ENCODE measurements around the gene KCNG2. TPM values are rescaled to one million over a fixed set of nuclear protein-coding genes. Genes with fewer than 3 reads are reported as not detected.
A peak's percentile ranks its signal among the peaks of the same experiment; 100 is the strongest.

Gene KCNG2
- total RNA-seq, 2 donors from 2014 or later = not detected

GRCh38 chr18:79915161-79916127 lies 117.7 kb downstream of the KCNG2 start:
- TF ChIP-seq, protein P1, sequence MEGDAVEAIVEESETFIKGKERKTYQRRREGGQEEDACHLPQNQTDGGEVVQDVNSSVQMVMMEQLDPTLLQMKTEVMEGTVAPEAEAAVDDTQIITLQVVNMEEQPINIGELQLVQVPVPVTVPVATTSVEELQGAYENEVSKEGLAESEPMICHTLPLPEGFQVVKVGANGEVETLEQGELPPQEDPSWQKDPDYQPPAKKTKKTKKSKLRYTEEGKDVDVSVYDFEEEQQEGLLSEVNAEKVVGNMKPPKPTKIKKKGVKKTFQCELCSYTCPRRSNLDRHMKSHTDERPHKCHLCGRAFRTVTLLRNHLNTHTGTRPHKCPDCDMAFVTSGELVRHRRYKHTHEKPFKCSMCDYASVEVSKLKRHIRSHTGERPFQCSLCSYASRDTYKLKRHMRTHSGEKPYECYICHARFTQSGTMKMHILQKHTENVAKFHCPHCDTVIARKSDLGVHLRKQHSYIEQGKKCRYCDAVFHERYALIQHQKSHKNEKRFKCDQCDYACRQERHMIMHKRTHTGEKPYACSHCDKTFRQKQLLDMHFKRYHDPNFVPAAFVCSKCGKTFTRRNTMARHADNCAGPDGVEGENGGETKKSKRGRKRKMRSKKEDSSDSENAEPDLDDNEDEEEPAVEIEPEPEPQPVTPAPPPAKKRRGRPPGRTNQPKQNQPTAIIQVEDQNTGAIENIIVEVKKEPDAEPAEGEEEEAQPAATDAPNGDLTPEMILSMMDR (IDR thresholded peaks at IDR 0.05) = no peak
- no peak overlapping the region for H3K4me3 ChIP-seq
- H3K27me3 ChIP-seq = no peaks in the 10 kb centered on the region
- H3K9me3 ChIP-seq = no peaks in the 10 kb centered on the region
- H3K27ac ChIP-seq = no peak overlapping the region
- H3K36me3 ChIP-seq = peaks cover 40% of the 10 kb centered on the region
- DNase-seq (ENCODE audit: low spot score) = peak; percentile 51
- H3K4me1 ChIP-seq = no peaks in the 10 kb centered on the region

DNA sequence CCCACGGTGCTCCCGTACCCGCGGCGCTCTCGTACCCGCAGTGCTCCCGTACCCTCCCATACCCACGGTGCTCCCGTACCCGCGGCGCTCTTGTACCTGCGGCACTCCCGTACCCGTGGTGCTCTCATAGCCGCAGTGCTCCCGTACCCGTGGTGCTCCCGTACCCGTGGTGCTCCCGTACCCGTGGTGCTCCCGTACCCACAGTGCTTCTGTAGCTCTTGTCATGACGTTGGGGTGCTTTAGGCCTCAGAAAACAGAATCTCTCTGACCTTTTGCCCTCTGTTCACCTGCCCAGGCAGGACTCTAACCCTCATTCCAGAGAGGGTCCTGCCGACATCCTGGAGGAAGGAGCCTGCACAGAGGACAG lies 118.4 kb downstream of the KCNG2 start:
- Histone ChIP-seq H3K36me3 (peaks cover 40% of the 10 kb centered on the region), H3K9me3 (no peaks in the 10 kb centered on the region), H3K4me3 (no peak overlapping the region), H3K27ac (no peak overlapping the region), H3K27me3 (no peaks in the 10 kb centered on the region), H3K4me1 (no peaks in the 10 kb centered on the region)
- no peak for DNase-seq (ENCODE audit: low spot score)
- TF ChIP-seq, protein P1 (IDR thresholded peaks at IDR 0.05) = no peak

DNA sequence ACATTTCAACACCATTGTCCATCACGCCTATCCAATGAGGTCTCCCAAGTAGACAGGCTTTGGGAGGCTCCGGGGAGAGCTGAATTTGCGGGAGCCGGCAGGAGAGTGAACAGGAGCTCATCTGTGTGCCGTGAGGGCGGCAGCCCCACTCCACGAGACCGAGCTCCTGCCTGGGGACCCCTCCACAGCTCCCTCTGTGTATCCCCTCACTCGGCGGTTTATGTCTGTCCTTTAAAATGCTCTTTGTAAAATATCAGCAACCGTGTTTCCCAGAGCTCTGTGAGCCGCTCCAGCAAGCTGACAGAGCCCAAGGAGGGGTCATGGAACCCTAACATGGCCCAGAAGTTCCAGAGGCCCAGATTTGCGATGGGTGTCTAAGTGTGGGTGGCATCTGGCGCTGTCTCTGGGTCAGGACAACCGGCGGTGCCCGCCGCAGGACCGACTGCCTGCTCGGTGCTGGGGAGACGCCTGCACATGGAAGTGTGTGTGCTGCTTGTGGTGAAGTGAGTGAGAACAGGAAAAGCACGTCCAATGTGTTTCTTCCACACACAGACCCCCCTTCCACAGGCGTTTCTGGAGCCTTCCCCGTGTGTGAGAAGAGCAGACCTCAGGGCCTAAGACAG lies 118.9 kb downstream of the KCNG2 start:
- no peaks in the 10 kb centered on the region for H3K27me3 ChIP-seq
- no peaks in the 10 kb centered on the region for H3K9me3 ChIP-seq
- no peak overlapping the region for H3K27ac ChIP-seq
- TF ChIP-seq, protein P1 (IDR thresholded peaks at IDR 0.05) = no peak
- no peak overlapping the region for H3K4me3 ChIP-seq
- no peaks in the 10 kb centered on the region for H3K4me1 ChIP-seq
- peaks cover 40% of the 10 kb centered on the region for H3K36me3 ChIP-seq
- DNase-seq (ENCODE audit: low spot score) = peak; percentile 44

GRCh38 chr18:79917169-79917852 lies 119.6 kb downstream of the KCNG2 start:
- TF ChIP-seq, protein P1 (IDR thresholded peaks at IDR 0.05) = no peak
- no peaks in the 10 kb centered on the region for H3K27me3 ChIP-seq
- no peak overlapping the region for H3K4me3 ChIP-seq
- H3K4me1 ChIP-seq = no peaks in the 10 kb centered on the region
- H3K36me3 ChIP-seq = peaks cover 37% of the 10 kb centered on the region
- H3K9me3 ChIP-seq = no peaks in the 10 kb centered on the region
- DNase-seq (ENCODE audit: low spot score) = peak; percentile 38
- no peak overlapping the region for H3K27ac ChIP-seq

DNA sequence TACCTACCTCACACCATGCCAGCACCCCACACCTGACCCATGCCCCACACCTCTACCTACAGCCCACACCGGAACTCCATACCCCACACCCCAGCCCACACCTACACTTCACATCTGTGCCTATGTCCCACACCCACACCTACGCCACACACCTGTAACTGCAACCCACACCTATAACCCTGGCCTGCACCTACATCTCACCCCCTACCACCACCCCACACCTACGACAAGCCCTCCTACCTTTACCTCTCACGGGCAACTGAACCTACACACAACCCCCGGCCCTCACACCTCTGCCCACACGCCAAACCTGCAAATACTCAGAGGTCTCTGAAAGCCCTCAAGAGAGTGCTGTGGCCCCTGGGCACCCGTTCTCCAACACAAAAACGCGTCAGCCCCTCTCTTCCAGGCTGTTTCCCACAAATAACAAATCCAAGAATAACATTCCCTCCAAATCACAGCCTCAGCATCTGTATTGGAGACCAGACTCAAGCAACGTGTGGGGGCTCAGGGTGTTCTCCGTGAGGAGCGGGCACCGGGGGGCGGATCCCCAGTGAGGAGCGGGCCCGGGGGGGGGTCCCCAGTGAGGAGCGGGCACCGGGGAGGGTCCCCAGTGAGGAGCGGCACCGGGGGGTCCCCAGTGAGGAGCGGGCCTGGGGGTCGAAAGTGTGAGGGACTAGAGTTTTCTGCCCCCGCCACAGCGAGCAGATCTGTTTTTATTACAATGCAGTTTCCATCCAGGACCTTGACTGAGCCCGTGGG lies 120.3 kb downstream of the KCNG2 start:
- Histone ChIP-seq H3K4me1 (no peaks in the 10 kb centered on the region), H3K9me3 (no peaks in the 10 kb centered on the region), H3K36me3 (peaks cover 32% of the 10 kb centered on the region), H3K4me3 (no peak overlapping the region), H3K27ac (no peak overlapping the region), H3K27me3 (no peaks in the 10 kb centered on the region)
- TF ChIP-seq, protein P1 (IDR thresholded peaks at IDR 0.05) = no peak
- DNase-seq (ENCODE audit: low spot score) = no peak
